ENCODE results near the gene SAG.

Gene SAG

DNA sequence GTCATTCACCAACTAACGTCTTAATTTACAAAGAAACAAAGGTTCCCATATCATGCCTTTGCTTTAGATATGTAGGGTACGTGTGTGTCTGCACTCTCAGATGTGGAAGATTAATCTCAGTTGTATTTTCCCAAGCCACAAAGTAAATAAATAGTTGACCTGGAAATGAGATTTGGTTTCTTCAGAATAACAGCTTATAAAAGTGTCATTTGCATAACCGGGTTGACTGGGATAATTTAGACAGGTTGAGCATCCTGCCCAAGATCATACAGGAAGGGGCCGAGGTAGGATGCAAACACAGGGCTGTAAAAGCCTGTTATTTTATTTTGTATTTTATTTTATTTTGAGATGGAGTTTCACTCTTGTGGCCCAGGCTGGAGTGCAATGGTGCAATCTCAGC lies 36.7 kb upstream of the SAG start:
- Histone ChIP-seq H3K4me1 (ENCODE audit: control insufficient read depth, insufficient read depth, low read length) (no peaks in the 10 kb centered on the region), H3K27me3 (ENCODE audit: control insufficient read depth, insufficient read depth, low read length) (no peaks in the 10 kb centered on the region), H3K9ac (ENCODE audit: low read length) (no peak overlapping the region), H3K4me3 (ENCODE audit: low read length) (no peak overlapping the region), H3K36me3 (ENCODE audit: control insufficient read depth, insufficient read depth, low read length) (peaks cover 39% of the 10 kb centered on the region), H3K27ac (ENCODE audit: low read depth, low read length) (no peak overlapping the region)

DNA sequence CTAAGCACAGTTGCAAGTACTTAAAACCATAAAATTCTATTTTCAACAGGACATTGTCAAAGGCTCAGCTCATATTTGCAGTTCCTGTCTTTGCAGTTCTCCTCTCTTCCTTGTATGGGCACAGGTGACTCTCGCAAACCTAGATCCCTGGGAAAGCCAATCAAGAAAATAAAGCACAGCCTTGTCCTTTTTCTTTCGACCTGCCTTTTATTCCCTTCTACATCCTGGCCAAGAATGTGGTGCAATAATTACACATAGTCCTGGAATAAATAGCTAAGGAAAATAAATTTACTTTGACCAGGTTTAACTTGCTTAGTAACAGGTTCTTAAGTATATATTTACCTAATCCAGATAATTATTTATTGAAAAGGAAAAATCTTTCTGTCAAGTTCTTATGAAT lies 35.9 kb upstream of the SAG start:
- Histone ChIP-seq H3K36me3 (ENCODE audit: control insufficient read depth, insufficient read depth, low read length) (peaks cover 41% of the 10 kb centered on the region), H3K27ac (ENCODE audit: low read depth, low read length) (no peak overlapping the region), H3K4me3 (ENCODE audit: low read length) (no peak overlapping the region), H3K27me3 (ENCODE audit: control insufficient read depth, insufficient read depth, low read length) (no peaks in the 10 kb centered on the region), H3K4me1 (ENCODE audit: control insufficient read depth, insufficient read depth, low read length) (no peaks in the 10 kb centered on the region), H3K9ac (ENCODE audit: low read length) (no peak overlapping the region)

DNA sequence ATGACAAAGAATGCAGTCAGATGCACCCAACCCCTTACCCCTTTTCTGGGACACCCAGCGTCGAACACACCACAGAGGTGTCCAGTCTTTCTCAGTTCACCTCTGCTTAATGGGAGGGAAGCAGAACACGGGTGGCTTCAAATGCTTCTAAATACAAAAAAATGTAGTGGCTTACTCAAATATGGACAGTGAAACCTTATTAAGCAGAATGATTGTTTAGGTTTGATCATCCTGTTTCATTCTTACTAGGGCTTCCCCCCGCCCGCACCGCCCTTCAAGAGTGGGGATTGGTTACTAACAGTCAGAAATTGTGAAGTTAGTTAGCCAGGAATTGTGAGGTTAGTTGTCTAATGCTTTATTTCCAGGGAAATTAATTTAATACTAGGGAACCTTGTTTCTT lies 34.5 kb upstream of the SAG start:
- Histone ChIP-seq H3K9ac (ENCODE audit: low read length) (no peak overlapping the region), H3K27ac (ENCODE audit: low read depth, low read length) (no peak overlapping the region), H3K36me3 (ENCODE audit: control insufficient read depth, insufficient read depth, low read length) (peaks cover 45% of the 10 kb centered on the region), H3K4me3 (ENCODE audit: low read length) (no peak overlapping the region), H3K27me3 (ENCODE audit: control insufficient read depth, insufficient read depth, low read length) (no peaks in the 10 kb centered on the region), H3K4me1 (ENCODE audit: control insufficient read depth, insufficient read depth, low read length) (no peaks in the 10 kb centered on the region)

DNA sequence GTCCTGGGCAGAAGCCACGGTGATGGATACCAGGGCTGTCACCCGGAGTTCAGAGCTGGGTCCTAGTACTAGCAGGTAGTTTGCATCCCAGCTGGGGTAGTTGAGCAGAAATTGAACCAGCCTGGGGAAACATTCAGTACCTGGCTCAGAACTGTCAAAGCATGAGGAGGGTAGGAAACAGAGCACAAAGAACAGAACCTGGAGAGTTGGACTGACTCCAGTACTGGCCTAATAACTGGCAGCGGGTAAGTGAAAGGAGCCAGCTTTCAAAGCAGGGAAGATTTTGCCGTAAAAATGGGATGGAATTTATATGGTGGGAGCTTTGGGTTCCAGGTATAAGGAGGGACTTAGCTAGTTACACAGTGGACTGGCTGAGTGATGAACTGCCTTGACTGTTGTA lies 32.4 kb upstream of the SAG start:
- Histone ChIP-seq H3K27ac (ENCODE audit: low read depth, low read length) (no peak overlapping the region), H3K27me3 (ENCODE audit: control insufficient read depth, insufficient read depth, low read length) (no peaks in the 10 kb centered on the region), H3K4me3 (ENCODE audit: low read length) (no peak overlapping the region), H3K9ac (ENCODE audit: low read length) (no peak overlapping the region), H3K36me3 (ENCODE audit: control insufficient read depth, insufficient read depth, low read length) (peaks cover 51% of the 10 kb centered on the region), H3K4me1 (ENCODE audit: control insufficient read depth, insufficient read depth, low read length) (no peaks in the 10 kb centered on the region)

DNA sequence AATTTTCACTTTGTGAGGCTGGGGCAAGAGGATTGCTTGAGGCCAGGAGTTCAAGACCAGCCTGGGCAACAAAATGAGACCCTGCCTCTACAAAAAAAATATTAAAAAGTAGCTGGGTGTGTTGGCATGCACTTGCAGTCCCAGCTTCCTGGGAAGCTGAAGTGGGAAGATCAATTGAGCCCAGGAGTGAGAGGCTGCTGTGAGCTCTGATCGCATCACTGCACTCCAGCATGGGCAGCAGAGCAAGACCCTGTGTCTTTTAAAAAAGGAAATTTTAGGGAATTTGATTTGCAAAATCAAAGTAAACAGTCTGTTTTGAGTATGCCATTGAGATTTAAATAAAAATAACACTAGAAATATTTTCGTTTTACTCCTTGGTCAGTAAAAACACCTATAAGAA lies 28.7 kb upstream of the SAG start:
- H3K4me1 ChIP-seq (ENCODE audit: control insufficient read depth, insufficient read depth, low read length): no peaks in the 10 kb centered on the region
- H3K27ac ChIP-seq (ENCODE audit: low read depth, low read length): no peak overlapping the region
- H3K9ac ChIP-seq (ENCODE audit: low read length): no peak overlapping the region
- no peak overlapping the region for H3K4me3 ChIP-seq (ENCODE audit: low read length)
- peaks cover 50% of the 10 kb centered on the region for H3K36me3 ChIP-seq (ENCODE audit: control insufficient read depth, insufficient read depth, low read length)
- no peaks in the 10 kb centered on the region for H3K27me3 ChIP-seq (ENCODE audit: control insufficient read depth, insufficient read depth, low read length)

DNA sequence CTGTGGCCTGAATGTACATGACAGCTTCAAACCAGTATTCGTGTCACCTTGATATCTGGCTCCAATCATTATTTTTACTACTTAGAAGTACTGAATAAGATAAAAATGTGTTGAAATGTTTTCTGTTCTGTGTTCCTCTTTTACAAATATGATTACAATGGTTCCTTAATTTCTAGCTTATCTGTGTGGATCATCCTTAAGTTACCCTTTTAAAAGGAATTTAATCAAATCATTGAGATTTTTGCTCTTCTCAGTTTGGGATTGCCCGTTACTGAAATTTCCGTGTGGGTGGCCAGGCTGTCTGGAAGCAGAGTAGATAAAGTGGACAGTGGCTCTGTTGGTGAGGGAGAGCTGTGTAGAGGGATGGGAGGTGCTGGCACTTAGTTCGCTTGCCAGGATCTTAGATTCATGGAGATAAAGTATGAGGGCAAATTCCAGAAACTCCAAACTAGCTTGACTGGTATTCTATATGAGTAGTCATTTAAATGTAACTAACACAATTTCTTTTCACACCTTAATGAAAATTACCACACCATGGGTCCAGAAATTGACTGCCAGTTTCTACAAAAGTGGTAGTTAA lies 27.4 kb upstream of the SAG start:
- Histone ChIP-seq H3K27me3 (ENCODE audit: control insufficient read depth, insufficient read depth, low read length) (no peaks in the 10 kb centered on the region), H3K27ac (ENCODE audit: low read depth, low read length) (no peak overlapping the region), H3K9ac (ENCODE audit: low read length) (no peak overlapping the region), H3K36me3 (ENCODE audit: control insufficient read depth, insufficient read depth, low read length) (peaks cover 37% of the 10 kb centered on the region), H3K4me3 (ENCODE audit: low read length) (no peak overlapping the region), H3K4me1 (ENCODE audit: control insufficient read depth, insufficient read depth, low read length) (no peaks in the 10 kb centered on the region)

DNA sequence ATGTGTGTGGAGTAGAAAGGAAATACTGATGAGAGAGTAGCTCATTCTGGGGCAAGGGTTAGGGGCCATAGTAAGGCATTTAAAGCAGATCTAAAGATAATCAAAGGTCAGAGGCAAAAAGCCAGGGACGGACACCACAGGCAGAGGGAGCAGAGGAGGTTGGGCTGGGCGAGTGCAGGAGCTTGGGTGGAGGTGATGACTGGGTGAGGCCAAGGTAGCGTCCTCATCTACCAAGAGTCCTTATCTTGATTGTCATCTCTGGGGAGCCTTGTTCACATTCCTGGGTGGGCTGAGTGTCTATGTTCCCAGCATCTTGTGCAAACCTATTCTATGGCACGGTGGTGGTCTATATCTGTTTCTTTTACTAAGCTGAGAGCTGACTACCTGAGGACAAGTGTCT lies 26.1 kb upstream of the SAG start:
- H3K27ac ChIP-seq (ENCODE audit: low read depth, low read length): no peak overlapping the region
- H3K36me3 ChIP-seq (ENCODE audit: control insufficient read depth, insufficient read depth, low read length): peaks cover 34% of the 10 kb centered on the region
- H3K4me1 ChIP-seq (ENCODE audit: control insufficient read depth, insufficient read depth, low read length): no peaks in the 10 kb centered on the region
- no peaks in the 10 kb centered on the region for H3K27me3 ChIP-seq (ENCODE audit: control insufficient read depth, insufficient read depth, low read length)
- H3K4me3 ChIP-seq (ENCODE audit: low read length): no peak overlapping the region
- H3K9ac ChIP-seq (ENCODE audit: low read length): no peak overlapping the region

DNA sequence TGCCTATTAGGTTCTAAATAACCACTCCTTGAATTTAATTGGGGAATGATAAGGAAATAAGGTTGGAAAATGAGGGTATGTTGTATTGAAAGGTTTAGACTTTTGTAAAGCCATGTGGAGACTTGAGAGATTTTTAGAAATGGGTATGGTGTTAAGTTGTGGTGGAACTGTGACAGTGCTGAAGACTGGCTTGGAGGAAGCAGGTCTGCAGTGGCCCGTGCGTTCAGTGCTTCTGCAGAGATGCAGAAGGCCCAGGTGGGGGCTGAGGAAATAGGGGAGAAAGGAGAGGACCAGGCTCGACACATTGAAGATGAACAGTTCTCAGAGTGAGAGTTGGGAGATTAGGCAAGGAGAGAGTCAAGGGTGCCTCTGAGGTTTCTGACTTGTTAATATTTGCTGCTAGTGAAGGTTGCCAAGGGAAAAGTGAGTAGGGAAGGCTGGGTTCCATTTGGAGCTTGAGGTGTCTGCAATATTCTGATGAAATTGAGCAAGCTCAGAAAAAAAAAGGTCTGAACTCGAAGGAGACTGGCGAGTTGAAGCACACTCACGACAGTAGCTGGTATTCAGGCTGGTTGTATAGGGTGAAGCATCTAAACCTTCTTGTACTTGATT lies 25.5 kb upstream of the SAG start:
- no peaks in the 10 kb centered on the region for H3K27me3 ChIP-seq (ENCODE audit: control insufficient read depth, insufficient read depth, low read length)
- H3K36me3 ChIP-seq (ENCODE audit: control insufficient read depth, insufficient read depth, low read length): peaks cover 38% of the 10 kb centered on the region
- no peak overlapping the region for H3K27ac ChIP-seq (ENCODE audit: low read depth, low read length)

DNA sequence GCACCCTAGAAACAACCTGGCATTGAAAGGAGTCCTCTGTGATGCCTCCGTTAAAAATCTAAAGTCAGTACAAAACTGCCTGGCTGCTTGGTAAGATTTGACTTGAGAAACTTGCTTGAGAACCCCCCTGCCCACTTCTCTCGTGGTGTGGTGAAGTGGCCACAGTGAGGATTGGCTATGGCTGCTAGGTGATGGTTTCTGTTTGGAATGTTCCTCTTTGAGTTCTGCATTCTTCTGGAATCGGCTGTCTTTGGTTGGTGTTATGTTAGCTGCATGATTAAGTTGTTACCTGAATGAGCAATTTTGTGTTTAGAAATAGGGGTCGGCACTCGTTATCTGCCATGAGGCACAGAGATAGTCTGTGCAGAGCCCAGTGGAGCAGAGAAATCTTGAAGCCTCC lies 21.7 kb upstream of the SAG start:
- peaks cover 35% of the 10 kb centered on the region for H3K36me3 ChIP-seq (ENCODE audit: control insufficient read depth, insufficient read depth, low read length)
- no peak overlapping the region for H3K4me3 ChIP-seq (ENCODE audit: low read length)
- H3K4me1 ChIP-seq (ENCODE audit: control insufficient read depth, insufficient read depth, low read length): no peaks in the 10 kb centered on the region
- H3K9ac ChIP-seq (ENCODE audit: low read length): no peak overlapping the region
- no peaks in the 10 kb centered on the region for H3K27me3 ChIP-seq (ENCODE audit: control insufficient read depth, insufficient read depth, low read length)
- no peak overlapping the region for H3K27ac ChIP-seq (ENCODE audit: low read depth, low read length)

More for the DNA sequence above, 25.5 kb upstream of the SAG start:
- H3K9ac ChIP-seq (ENCODE audit: low read length): no peak overlapping the region
- H3K4me1 ChIP-seq (ENCODE audit: control insufficient read depth, insufficient read depth, low read length): no peaks in the 10 kb centered on the region
- H3K4me3 ChIP-seq (ENCODE audit: low read length): no peak overlapping the region

DNA sequence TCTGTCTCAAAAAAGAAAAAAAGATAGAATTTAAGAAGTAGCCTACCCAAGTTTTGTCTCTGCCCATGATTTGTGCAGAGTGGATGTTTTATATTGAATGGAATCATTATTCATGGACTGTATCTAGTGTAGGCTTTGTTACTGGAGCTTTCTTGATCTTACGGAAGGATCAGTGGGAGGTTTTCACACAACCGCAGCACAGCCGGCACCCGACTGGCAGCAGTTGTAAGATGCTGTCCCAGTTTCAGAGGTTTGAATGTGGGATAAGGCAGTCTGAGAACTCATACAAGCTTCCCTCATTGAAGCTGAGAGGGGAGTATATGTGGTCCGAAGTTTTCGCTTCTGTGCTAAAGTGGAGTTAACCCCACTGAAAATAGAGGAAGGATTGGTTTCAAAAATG lies 19.7 kb upstream of the SAG start:
- H3K9ac ChIP-seq (ENCODE audit: low read length): no peak overlapping the region
- H3K27me3 ChIP-seq (ENCODE audit: control insufficient read depth, insufficient read depth, low read length): no peaks in the 10 kb centered on the region
- H3K36me3 ChIP-seq (ENCODE audit: control insufficient read depth, insufficient read depth, low read length): peaks cover 43% of the 10 kb centered on the region
- no peak overlapping the region for H3K27ac ChIP-seq (ENCODE audit: low read depth, low read length)
- H3K4me1 ChIP-seq (ENCODE audit: control insufficient read depth, insufficient read depth, low read length): no peaks in the 10 kb centered on the region
- H3K4me3 ChIP-seq (ENCODE audit: low read length): no peak overlapping the region

DNA sequence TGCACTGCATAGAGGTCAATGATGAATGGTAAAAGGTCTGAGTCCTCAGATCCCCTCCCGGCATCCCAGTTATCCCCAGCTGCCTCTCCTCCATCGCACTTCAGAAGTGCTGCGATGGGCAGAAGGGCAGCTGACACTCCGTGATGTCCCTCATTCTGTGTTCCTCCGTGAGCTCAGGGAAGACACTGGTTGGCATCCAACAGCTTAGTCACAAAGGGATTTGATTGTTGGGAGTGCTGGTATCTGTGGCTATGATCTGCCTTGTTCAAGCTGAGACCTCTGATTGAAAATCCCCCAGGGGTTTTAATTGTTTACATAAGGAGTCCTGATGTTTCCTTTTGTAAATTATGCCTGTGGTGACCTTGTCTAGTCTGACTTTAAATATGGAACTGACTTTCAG lies 19.0 kb upstream of the SAG start:
- no peaks in the 10 kb centered on the region for H3K27me3 ChIP-seq (ENCODE audit: control insufficient read depth, insufficient read depth, low read length)
- no peaks in the 10 kb centered on the region for H3K4me1 ChIP-seq (ENCODE audit: control insufficient read depth, insufficient read depth, low read length)
- H3K36me3 ChIP-seq (ENCODE audit: control insufficient read depth, insufficient read depth, low read length): peaks cover 51% of the 10 kb centered on the region
- H3K4me3 ChIP-seq (ENCODE audit: low read length): no peak overlapping the region
- H3K27ac ChIP-seq (ENCODE audit: low read depth, low read length): no peak overlapping the region
- H3K9ac ChIP-seq (ENCODE audit: low read length): no peak overlapping the region

DNA sequence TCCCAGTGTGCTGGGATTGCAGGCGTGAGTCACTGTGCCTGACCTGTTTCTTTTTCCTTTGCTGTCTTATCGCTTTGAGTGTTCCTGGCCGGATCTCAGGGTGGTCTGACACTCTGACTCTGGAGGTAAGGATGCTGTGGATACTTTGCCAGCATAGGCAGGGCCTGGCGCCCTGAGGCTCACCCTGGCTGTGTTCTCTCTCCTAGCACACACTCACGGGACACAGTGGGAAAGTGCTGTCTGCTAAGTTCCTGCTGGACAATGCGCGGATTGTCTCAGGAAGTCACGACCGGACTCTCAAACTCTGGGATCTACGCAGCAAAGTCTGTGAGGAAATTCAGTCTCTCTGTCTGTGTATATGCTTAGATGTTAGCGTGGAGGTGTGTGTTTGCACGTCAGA lies 18.0 kb upstream of the SAG start:
- no peak overlapping the region for H3K27ac ChIP-seq (ENCODE audit: low read depth, low read length)
- no peaks in the 10 kb centered on the region for H3K4me1 ChIP-seq (ENCODE audit: control insufficient read depth, insufficient read depth, low read length)
- peaks cover 61% of the 10 kb centered on the region for H3K36me3 ChIP-seq (ENCODE audit: control insufficient read depth, insufficient read depth, low read length)
- no peak overlapping the region for H3K4me3 ChIP-seq (ENCODE audit: low read length)
- H3K9ac ChIP-seq (ENCODE audit: low read length): no peak overlapping the region
- H3K27me3 ChIP-seq (ENCODE audit: control insufficient read depth, insufficient read depth, low read length): no peaks in the 10 kb centered on the region

DNA sequence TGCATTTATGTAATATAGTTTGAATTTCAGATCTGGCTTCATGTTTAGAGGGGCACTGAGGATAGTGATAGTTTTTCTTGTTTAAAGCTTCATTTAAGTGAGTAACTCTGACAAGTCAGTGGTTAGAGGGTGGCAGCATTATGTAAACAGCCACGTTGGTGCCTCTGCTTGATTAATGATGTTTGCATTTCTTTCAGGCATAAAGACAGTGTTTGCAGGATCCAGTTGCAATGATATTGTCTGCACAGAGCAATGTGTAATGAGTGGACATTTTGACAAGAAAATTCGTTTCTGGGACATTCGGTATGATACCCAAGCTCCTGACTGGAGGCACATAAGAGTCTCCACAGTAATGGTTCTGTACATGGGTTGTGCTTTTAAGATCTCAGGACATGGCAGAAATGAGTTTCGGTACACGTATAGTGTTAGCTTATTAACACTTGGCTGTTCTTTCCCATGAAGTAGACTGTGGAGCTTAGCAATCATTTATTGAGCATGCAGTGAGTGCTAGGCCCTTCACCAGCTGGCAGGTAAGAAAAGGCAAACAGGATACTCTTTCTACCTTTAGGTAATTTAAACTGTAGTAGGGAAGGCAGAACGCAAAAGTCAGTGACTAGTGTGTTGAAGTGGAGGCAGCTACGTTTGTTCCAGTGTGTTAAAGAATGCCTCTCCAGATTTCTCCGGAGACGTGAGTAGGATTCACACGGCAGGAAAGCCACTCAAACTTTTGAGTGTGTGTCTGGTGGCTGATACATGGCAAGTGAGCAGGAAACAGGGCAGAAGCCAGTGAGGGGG lies 17.4 kb upstream of the SAG start:
- no peak overlapping the region for H3K9ac ChIP-seq (ENCODE audit: low read length)

More for the DNA sequence above, 17.4 kb upstream of the SAG start:
- H3K27me3 ChIP-seq (ENCODE audit: control insufficient read depth, insufficient read depth, low read length): no peaks in the 10 kb centered on the region
- H3K4me3 ChIP-seq (ENCODE audit: low read length): no peak overlapping the region
- H3K36me3 ChIP-seq (ENCODE audit: control insufficient read depth, insufficient read depth, low read length): peaks cover 65% of the 10 kb centered on the region
- no peaks in the 10 kb centered on the region for H3K4me1 ChIP-seq (ENCODE audit: control insufficient read depth, insufficient read depth, low read length)
- H3K27ac ChIP-seq (ENCODE audit: low read depth, low read length): no peak overlapping the region

Measured in rectal smooth muscle tissue (tissue), 1 donor.